Transverse colon (tissue), 4 donors: ENCODE data around the gene MAN1B1. TPM values are rescaled to one million over a fixed set of nuclear protein-coding genes. Genes with fewer than 3 reads are reported as not detected.

Source experiments
- DNase-seq: peaks from one replicate; pipeline ENCODE4 v3.0.0-alpha.2; 2019
- H3K27ac ChIP-seq, 4 donors: fragments of 200-600 bp; sonication (generic); 2 replicates each; pipeline ENCODE4 v1.5.1; 2016 to 2018; ENCODE audit warnings: inconsistent platforms in 4 of 4
- H3K27me3 ChIP-seq: fragments of 200-600 bp; sonication (generic); 2 replicates; pipeline ENCODE4 v1.5.1; 2017; ENCODE audit warnings: inconsistent platforms
- H3K36me3 ChIP-seq, 4 donors: fragments of 200-600 bp; sonication (generic); 2 replicates each; pipeline ENCODE4 v1.5.1; 2017 to 2019; ENCODE audit warnings: inconsistent platforms in 4 of 4
- H3K4me1 ChIP-seq, 4 donors: fragments of 200-600 bp; sonication (generic); 2 replicates each; pipeline ENCODE4 v1.5.1; 2017 to 2020; ENCODE audit warnings: inconsistent platforms in 4 of 4
- H3K4me3 ChIP-seq, 4 donors: fragments of 200-600 bp; sonication (generic); 1 replicate in 1 of 4; 2 replicates in 3 of 4; pipeline versions ENCODE4 v1.5.1 to v1.6.1; 2017 to 2019; ENCODE audit warnings: inconsistent platforms in 4 of 4
- H3K9me3 ChIP-seq, 2 donors: fragments of 200-600 bp; sonication (generic); 2 replicates each; pipeline ENCODE4 v1.5.1; 2017 to 2019; ENCODE audit warnings: inconsistent platforms in 2 of 2
- EP300 ChIP-seq: sonication (generic); formaldehyde crosslinking; IDR thresholded peaks from one replicate; pipeline ENCODE4 v1.6.1; 2017; ENCODE audit warnings: antibody characterized with exemption, low read depth
- POLR2A ChIP-seq: fragments of 450-650 bp; IDR thresholded peaks from one replicate; pipeline ENCODE4 v1.6.1; 2016; ENCODE audit warnings: antibody characterized with exemption, mild to moderate bottlenecking, moderate library complexity
- POLR2AphosphoS5 ChIP-seq, 3 donors: sonication (generic); formaldehyde crosslinking; IDR thresholded peaks; one replicate each; pipeline ENCODE4 v1.6.1; 2016; ENCODE audit warnings: antibody characterized with exemption in 3 of 3
- WGBS, 2 donors: methylation state at CpG; one replicate each; pipeline ENCODE4 v1.1.5; 2018; ENCODE audit warnings: low coverage in 1 of 2; 5-methylcytosine and 5-hydroxymethylcytosine counted together
- in situ Hi-C, 4 donors: fragments of 200-750 bp; cut with MboI; loops; one replicate each; pipeline versions ENCODE4 v1.15.0 to v1.15.1; 2017; ENCODE audit warnings: low sequenced_read_pairs in 3 of 4, low pct_ligation_motif_present in 1 of 4, low pct_unique_long_range_greater_than_20kb in 1 of 4
- intact Hi-C: fragments of 100-400 bp; cut with DNase I; formaldehyde crosslinking; loops from one replicate; pipeline ENCODE4 v1.15.1; 2023; ENCODE audit warnings: low total_unique reads
- total RNA-seq, 4 donors: library from RNA; depleted of rRNA; stranded (reverse); fragments of >200 nt; gene quantifications; one replicate each; pipeline ENCODE4 v1.1.0, GENCODE V29; 2016
- TF ChIP-seq, protein P1 (sequence below), 5 experiments: fragments of 200-600 bp in 3 of 5; fragments of 450-650 bp in 2 of 5; sonication (generic) in 3 of 5; IDR thresholded peaks; 1 replicate in 2 of 5; 2 replicates in 3 of 5; pipeline ENCODE4 v1.5.1; 2016 to 2017; ENCODE audit warnings: antibody characterized with exemption in 5 of 5, inconsistent platforms in 3 of 5, mild to moderate bottlenecking in 2 of 5, moderate library complexity in 1 of 5

MAN1B1 gene
- total RNA-seq, 4 donors from 2014 or later, result 56.5 to 106 (median 70.0) TPM

DNA sequence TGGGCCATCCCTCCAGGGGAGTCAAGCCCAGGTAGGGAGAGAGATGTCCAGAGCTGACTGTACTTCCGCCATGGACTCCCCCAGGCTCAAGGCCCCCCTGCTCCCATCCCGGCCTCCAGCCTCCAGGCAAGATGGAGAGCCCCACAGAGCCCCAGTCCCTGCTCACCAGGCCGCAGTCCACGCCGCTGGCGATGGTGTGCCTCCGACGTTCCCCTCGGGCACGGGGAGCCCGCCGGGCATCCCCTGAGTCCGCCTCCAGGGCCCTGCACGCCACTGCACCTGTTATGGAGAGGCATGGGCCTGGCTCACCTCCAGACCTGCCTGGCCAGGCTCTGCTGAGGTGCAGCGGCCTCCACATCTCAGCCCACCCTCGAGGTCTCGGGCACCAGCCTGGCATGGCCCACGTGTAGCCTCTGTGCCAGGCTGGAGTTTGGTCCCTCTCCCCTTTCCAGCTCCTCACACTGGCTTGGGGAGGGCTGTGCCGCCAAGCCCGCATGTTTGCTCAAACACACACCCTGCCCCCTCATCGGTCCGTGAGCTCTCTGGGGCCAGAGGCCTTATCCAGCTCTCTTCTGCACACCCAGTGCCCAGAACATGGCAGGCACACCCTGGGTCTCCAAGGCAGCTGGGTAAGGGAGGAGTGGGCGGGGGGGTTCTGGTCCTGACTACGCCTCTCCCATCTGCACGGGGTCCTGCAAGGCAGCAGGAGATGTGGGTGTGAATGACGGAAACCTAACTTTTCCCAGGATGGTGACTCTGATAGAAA, 20.5 kb upstream of the MAN1B1 start:
- H3K9me3 ChIP-seq, result no peaks in the 10 kb centered on the region
- DNase-seq, result no peak
- in situ Hi-C loops (no loop called here), intact Hi-C loops (no loop called here)
- TF ChIP-seq POLR2AphosphoS5 (IDR thresholded peaks at IDR 0.05) (no peak), POLR2A (no peak), EP300 (no peak)
- TF ChIP-seq, protein P1, sequence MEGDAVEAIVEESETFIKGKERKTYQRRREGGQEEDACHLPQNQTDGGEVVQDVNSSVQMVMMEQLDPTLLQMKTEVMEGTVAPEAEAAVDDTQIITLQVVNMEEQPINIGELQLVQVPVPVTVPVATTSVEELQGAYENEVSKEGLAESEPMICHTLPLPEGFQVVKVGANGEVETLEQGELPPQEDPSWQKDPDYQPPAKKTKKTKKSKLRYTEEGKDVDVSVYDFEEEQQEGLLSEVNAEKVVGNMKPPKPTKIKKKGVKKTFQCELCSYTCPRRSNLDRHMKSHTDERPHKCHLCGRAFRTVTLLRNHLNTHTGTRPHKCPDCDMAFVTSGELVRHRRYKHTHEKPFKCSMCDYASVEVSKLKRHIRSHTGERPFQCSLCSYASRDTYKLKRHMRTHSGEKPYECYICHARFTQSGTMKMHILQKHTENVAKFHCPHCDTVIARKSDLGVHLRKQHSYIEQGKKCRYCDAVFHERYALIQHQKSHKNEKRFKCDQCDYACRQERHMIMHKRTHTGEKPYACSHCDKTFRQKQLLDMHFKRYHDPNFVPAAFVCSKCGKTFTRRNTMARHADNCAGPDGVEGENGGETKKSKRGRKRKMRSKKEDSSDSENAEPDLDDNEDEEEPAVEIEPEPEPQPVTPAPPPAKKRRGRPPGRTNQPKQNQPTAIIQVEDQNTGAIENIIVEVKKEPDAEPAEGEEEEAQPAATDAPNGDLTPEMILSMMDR (IDR thresholded peaks at IDR 0.05), result no peak
- peaks cover 14% of the 10 kb centered on the region for H3K27me3 ChIP-seq
- WGBS, 2 donors, result 87% methylated on average over 20 of the region's 26 CpGs; no CpG with 5 or more reads in 1 of the 2 donors
- peaks cover 7 to 26% (median 22%) of the 10 kb centered on the region in 4 donors for H3K4me1 ChIP-seq
- no peaks in the 10 kb centered on the region for H3K36me3 ChIP-seq
- H3K27ac ChIP-seq, result no peak overlapping the region
- H3K4me3 ChIP-seq, result no peak overlapping the region

DNA sequence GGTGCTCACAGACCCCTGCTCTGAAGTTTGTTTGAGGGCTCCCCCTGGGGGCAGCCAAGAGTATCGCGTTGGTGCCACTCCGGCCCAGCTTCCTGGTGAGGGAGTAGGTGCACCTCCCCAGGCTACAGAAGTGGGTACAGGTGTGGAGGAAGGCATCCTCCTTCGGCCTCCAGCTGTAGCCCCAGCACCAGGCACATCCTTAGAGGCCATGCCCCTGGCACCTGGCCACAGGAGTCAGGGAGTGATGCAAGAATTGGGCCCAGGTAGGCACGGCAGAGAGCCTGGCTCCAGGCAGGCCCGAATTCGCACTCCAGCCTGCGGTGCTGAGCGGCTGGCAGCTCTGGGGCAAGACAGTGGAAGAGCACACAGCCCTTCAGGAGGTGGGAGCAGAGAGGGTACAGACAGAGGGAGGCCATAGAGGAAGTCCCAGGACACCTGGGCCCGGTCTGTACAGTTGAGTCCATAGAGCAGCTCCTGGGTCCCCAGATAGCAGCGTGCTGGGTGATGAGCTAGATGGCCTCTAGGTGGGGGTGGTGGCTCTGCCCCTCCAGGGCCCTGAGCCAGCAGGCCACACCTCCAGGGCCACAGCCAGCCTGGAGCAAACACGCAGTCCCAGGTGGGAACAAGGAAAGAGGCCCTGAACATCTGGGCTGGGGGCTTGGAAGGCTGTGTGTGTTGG, 18.8 kb upstream of the MAN1B1 start:
- H3K27ac ChIP-seq, result peak overlapping the region in 3 of 4 donors; percentile 4 to 56 (median 24)
- no peak for TF ChIP-seq EP300
- TF ChIP-seq POLR2AphosphoS5 (IDR thresholded peaks at IDR 0.05), result no peak
- TF ChIP-seq POLR2A, result no peak
- TF ChIP-seq, protein P1 (IDR thresholded peaks at IDR 0.05), result peak; percentile 73 to 96 (median 85)
- H3K36me3 ChIP-seq, result no peaks in the 10 kb centered on the region
- WGBS, 2 donors, result 52% methylated on average over 10 of the region's 12 CpGs; no CpG with 5 or more reads in 1 of the 2 donors
- H3K9me3 ChIP-seq, result no peaks in the 10 kb centered on the region
- in situ Hi-C loops (no loop called here), intact Hi-C loops (loop anchor here (2.0 kb wide), 1 partner anchor 21 kb away; the partner anchor contains the start of gene NPDC1)
- no peak overlapping the region for H3K4me3 ChIP-seq
- peaks cover 7 to 26% (median 22%) of the 10 kb centered on the region in 4 donors for H3K4me1 ChIP-seq
- peak; percentile 90 for DNase-seq
- peaks cover 14% of the 10 kb centered on the region for H3K27me3 ChIP-seq

DNA sequence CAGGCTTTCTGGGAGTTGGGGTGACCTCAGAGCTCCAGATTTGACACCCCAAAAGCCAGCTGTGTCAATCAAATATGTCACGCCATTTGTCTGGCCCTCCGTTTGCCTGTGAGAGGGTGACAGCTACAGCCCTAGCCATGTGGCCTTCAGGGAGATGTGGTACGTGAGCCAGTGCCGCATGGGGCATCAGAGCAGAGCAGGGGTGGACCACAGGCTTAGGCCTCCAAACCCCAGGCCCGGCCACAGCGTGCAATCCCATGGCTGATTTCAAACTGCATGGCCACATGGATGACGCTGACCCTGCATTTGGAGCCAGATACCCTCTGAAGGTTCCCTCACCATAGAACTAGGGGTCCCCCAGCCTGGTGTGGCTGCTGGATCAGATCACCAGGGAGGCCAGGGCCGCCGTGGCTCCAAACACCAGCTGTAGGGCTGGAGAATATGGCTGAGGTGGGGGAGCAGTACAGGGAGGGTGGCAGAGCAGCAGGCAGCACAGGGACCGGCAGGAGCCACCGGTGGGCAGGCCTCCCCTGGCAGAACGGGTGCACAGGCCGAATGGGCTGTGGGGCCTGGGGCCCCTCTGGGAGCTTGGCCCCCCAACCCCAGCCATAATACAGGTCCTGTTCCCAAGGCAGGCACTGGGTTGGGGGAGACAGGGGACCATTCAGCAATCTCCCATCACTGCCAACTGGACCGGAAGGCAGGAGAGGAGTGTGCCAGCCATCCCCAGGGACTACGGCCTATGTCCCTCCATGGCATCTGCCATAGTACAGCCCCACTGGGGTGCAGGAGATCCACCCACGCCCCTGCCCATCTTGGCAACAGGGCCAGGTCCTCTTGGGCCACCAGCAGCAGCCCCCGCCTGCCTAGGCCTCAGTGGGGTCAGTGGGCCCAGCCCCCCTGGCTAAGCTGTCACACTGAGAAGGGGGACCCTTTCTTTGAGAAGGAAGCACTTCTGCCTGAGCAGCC, 18.0 kb upstream of the MAN1B1 start:
- in situ Hi-C loops, result no loop called here
- Histone ChIP-seq H3K9me3 (no peaks in the 10 kb centered on the region), H3K27ac (peak overlapping the region in 2 of 4 donors; percentile 24 to 84), H3K36me3 (no peaks in the 10 kb centered on the region), H3K4me1 (peaks cover 6 to 28% (median 23%) of the 10 kb centered on the region in 4 donors), H3K27me3 (peaks cover 14% of the 10 kb centered on the region), H3K4me3 (peak overlapping the region in 2 of 4 donors; percentile 49 to 57)
- intact Hi-C loops, result loop anchor here (2.0 kb wide), 1 partner anchor 22 kb away; the partner anchor contains the start of gene NPDC1
- 90% methylated on average over 17 of the region's 17 CpGs; no CpG with 5 or more reads in 1 of the 2 donors for WGBS, 2 donors
- DNase-seq, result peak; percentile 11
- no peak for TF ChIP-seq POLR2AphosphoS5 (IDR thresholded peaks at IDR 0.05)
- TF ChIP-seq POLR2A, result no peak
- TF ChIP-seq EP300, result no peak
- TF ChIP-seq, protein P1 (IDR thresholded peaks at IDR 0.05), result no peak
